ENCODE measurements around the gene LGR4. TPM values are rescaled to one million over a fixed set of nuclear protein-coding genes. Genes with fewer than 3 reads are reported as not detected.

LGR4 gene
- total and polyA plus RNA-seq, 9 of the 15 experiments (the other 6 are each of a cell fraction or from before 2014, with no cell fraction given) = 0.94 to 10.1 (median 5.8) TPM

DNA sequence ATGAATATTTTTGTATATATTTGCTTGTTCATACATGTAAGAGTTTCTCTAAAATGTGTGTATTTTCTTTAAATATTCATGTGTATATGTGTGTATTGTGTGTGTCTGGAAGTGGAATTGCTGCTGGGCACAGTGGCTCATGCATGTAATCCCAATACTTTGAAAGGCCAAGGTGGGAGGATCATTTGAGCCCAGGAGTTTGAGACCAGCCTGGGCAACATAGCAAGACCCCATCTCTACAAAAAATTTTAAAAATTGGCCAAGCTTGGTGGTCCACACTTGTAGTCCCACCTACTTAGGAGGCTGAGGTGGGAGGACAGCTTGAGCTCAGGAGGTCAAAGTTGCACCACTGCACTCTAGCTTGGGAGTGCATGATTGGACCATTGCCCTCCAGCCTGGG is 4.7 kb upstream of the LGR4 start:
- H3K9me1 ChIP-seq (ENCODE audit: control insufficient read depth, insufficient read depth, low read length) = no peaks in the 10 kb centered on the region
- TF ChIP-seq KDM2B (CRISPR knock-in tag; IDR thresholded peaks at IDR 0.05) = no peak
- TF ChIP-seq ZNF121 (CRISPR knock-in tag; conservative IDR thresholded peaks at IDR 0.05) = peak; percentile 82
- no peaks in the 10 kb centered on the region for H3K9me3 ChIP-seq (replicated peaks; ENCODE audit: control insufficient read depth, insufficient read depth, low read depth, low read length)
- in situ Hi-C loops (cut with MboI) = loop anchor here (25.0 kb wide), 2 partner anchors 715 to 1190 kb away; no protein-coding TSS in a partner anchor
- no peaks in the 10 kb centered on the region for H4K20me1 ChIP-seq (replicated peaks; ENCODE audit: control insufficient read depth, insufficient read depth, low read length)
- ATAC-seq = no peak
- no peak overlapping the region for H3K4me3 ChIP-seq
- no peaks in the 10 kb centered on the region for H3K79me2 ChIP-seq (ENCODE audit: control insufficient read depth, insufficient read depth, low read length)
- H3K4me1 ChIP-seq (replicated peaks in 1 of 2; ENCODE audit: control insufficient read depth in 2 of 2, insufficient read depth in 2 of 2, low read length in 2 of 2) = peaks cover 6 to 7% of the 10 kb centered on the region in 2 experiments; a peak in 3 of 5 replicates
- intact Hi-C loops (cut with micrococcal nuclease) = no loop called here
- BruUV-seq (replicated peaks) = no TSS peak
- H3K27me3 ChIP-seq (ENCODE audit: control insufficient read depth in 2 of 2, insufficient read depth in 2 of 2, low read length in 2 of 2) = no peaks in the 10 kb centered on the region
- no peak overlapping the region for H3K4me2 ChIP-seq (ENCODE audit: insufficient read depth, low read length)
- CTCF ChIA-PET (ENCODE audit: low intra/inter-chr PET ratio) = no interaction called here
- no peak overlapping the region for H3K27ac ChIP-seq (ENCODE audit: extremely low read depth, low read depth, low read length)
- DNase-seq (ENCODE audit: extremely low read depth in 1 of 4, low spot score in 3 of 4) = no peak
- POLR2A ChIA-PET = interaction anchor here (0.6 kb wide), 1 partner anchor 279 kb away, joined by 3 read pairs; no protein-coding TSS in a partner anchor
- H2AFZ ChIP-seq (ENCODE audit: low read depth, low read length) = no peak overlapping the region
- no peak overlapping the region for H3K9ac ChIP-seq (ENCODE audit: insufficient read depth in 1 of 2, low read depth in 2 of 2, low read length in 2 of 2)
- no peak for FAIRE-seq
- no peaks in the 10 kb centered on the region for H3K36me3 ChIP-seq (ENCODE audit: control insufficient read depth, insufficient read depth, low read length)

DNA sequence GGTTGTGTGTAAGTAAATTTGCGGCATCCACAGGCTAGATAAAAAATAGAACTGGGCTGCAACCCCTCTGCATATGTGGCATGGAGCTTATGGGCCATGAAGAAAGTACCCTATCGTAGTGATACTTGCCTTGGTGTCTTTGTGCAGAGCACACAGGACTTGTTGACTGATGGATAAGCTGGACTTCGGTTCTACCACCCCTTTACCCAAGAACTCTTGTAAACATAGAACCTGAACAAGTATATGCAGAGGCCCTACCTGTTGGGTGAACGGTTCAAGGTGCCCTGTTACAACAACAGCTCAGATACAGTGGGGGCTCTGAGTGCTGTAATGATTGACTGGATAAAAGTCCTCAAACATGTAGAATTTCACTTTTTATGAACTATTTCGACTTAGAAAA is 3.0 kb upstream of the LGR4 start:
- Histone ChIP-seq H3K27me3 (ENCODE audit: control insufficient read depth in 2 of 2, insufficient read depth in 2 of 2, low read length in 2 of 2) (no peaks in the 10 kb centered on the region), H3K79me2 (ENCODE audit: control insufficient read depth, insufficient read depth, low read length) (peaks cover 12% of the 10 kb centered on the region), H3K36me3 (ENCODE audit: control insufficient read depth, insufficient read depth, low read length) (no peaks in the 10 kb centered on the region), H3K9me1 (ENCODE audit: control insufficient read depth, insufficient read depth, low read length) (peaks cover 3% of the 10 kb centered on the region), H3K27ac (ENCODE audit: extremely low read depth, low read depth, low read length) (no peak overlapping the region), H3K4me2 (ENCODE audit: insufficient read depth, low read length) (no peak overlapping the region), H2AFZ (ENCODE audit: low read depth, low read length) (no peak overlapping the region), H4K20me1 (replicated peaks; ENCODE audit: control insufficient read depth, insufficient read depth, low read length) (no peaks in the 10 kb centered on the region), H3K4me3 (no peak overlapping the region), H3K4me1 (replicated peaks in 1 of 2; ENCODE audit: control insufficient read depth in 2 of 2, insufficient read depth in 2 of 2, low read length in 2 of 2) (peaks cover 13 to 22% of the 10 kb centered on the region in 2 experiments; a peak in 4 of 5 replicates), H3K9ac (ENCODE audit: insufficient read depth in 1 of 2, low read depth in 2 of 2, low read length in 2 of 2) (no peak overlapping the region), H3K9me3 (replicated peaks; ENCODE audit: control insufficient read depth, insufficient read depth, low read depth, low read length) (no peaks in the 10 kb centered on the region)
- no peak for ATAC-seq
- 45% methylated on average over 5 of the region's 5 CpGs for WGBS (ENCODE audit: insufficient coverage, low coverage, missing lambda C conversion rate)
- POLR2A ChIA-PET = interaction anchor here (0.6 to 1.2 kb wide), 3 partner anchors 10 to 55 kb away, joined by 3 to 5 read pairs (median 3); no protein-coding TSS in a partner anchor
- TF ChIP-seq NR2C1 (IDR thresholded peaks at IDR 0.05) = no peak
- TF ChIP-seq NR2C1 (tag; IDR thresholded peaks at IDR 0.05) = no peak
- TF ChIP-seq SMARCB1 (IDR thresholded peaks at IDR 0.05; ENCODE audit: insufficient read length, low read depth) = no peak
- no peak for TF ChIP-seq DIDO1 (tag; IDR thresholded peaks at IDR 0.05; ENCODE audit: low read depth)
- TF ChIP-seq SREBF1 (IDR thresholded peaks at IDR 0.05; ENCODE audit: borderline replicate concordance, low read depth, low read length) = no peak
- TF ChIP-seq, protein P1, sequence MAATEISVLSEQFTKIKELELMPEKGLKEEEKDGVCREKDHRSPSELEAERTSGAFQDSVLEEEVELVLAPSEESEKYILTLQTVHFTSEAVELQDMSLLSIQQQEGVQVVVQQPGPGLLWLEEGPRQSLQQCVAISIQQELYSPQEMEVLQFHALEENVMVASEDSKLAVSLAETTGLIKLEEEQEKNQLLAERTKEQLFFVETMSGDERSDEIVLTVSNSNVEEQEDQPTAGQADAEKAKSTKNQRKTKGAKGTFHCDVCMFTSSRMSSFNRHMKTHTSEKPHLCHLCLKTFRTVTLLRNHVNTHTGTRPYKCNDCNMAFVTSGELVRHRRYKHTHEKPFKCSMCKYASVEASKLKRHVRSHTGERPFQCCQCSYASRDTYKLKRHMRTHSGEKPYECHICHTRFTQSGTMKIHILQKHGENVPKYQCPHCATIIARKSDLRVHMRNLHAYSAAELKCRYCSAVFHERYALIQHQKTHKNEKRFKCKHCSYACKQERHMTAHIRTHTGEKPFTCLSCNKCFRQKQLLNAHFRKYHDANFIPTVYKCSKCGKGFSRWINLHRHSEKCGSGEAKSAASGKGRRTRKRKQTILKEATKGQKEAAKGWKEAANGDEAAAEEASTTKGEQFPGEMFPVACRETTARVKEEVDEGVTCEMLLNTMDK (IDR thresholded peaks at IDR 0.05; ENCODE audit: borderline replicate concordance, insufficient read depth, low read depth, low read length, poor library complexity, severe bottlenecking) = no peak
- TF ChIP-seq C11orf30 (IDR thresholded peaks at IDR 0.05; ENCODE audit: low read depth) = no peak
- intact Hi-C loops (cut with micrococcal nuclease) (no loop called here), in situ Hi-C loops (cut with MboI) (loop anchor here (25.0 kb wide), 2 partner anchors 713 to 1188 kb away; no protein-coding TSS in a partner anchor)
- FAIRE-seq = no peak
- DNase-seq (ENCODE audit: extremely low read depth in 1 of 4, low spot score in 3 of 4) = no peak
- CTCF ChIA-PET (ENCODE audit: low intra/inter-chr PET ratio) = no interaction called here
- no TSS peak for BruUV-seq (replicated peaks)
